Mucosa of rectum (tissue), 2 donors: ENCODE measurements around the gene MYBBP1A.

Experiments used
- H3K27ac ChIP-seq, 2 donors: one replicate each; pipeline ENCODE4 v1.7.0; 2013; ENCODE audit warnings: inconsistent platforms in 2 of 2, low read depth in 2 of 2, low read length in 2 of 2
- H3K27me3 ChIP-seq, 2 donors: one replicate each; pipeline ENCODE4 v1.7.0; 2013; ENCODE audit warnings: low read length in 2 of 2; ENCODE audit not compliant: control insufficient read depth in 2 of 2, insufficient read depth in 2 of 2
- H3K36me3 ChIP-seq, 2 donors: one replicate each; pipeline ENCODE4 v1.7.0; 2013; ENCODE audit warnings: low read length in 2 of 2; ENCODE audit not compliant: control insufficient read depth in 2 of 2, insufficient read depth in 2 of 2
- H3K4me1 ChIP-seq, 2 donors: one replicate each; pipeline ENCODE4 v1.7.0; 2013; ENCODE audit warnings: low read length in 2 of 2, mild to moderate bottlenecking in 1 of 2; ENCODE audit not compliant: control insufficient read depth in 2 of 2, insufficient read depth in 2 of 2
- H3K4me3 ChIP-seq, 2 donors: one replicate each; pipeline ENCODE4 v1.7.0; 2013; ENCODE audit warnings: low read length in 2 of 2
- H3K9ac ChIP-seq, 2 donors: one replicate each; pipeline ENCODE4 v1.7.0; 2013; ENCODE audit warnings: low read length in 2 of 2, low read depth in 1 of 2, mild to moderate bottlenecking in 1 of 2
- H3K9me3 ChIP-seq, 2 donors: one replicate each; pipeline ENCODE4 v1.7.0; 2013; ENCODE audit warnings: low read length in 2 of 2; ENCODE audit not compliant: control insufficient read depth in 2 of 2
- donor health status: healthy.
- donor health status: Normal muscosa, but diverticular disease.

The MYBBP1A gene

GRCh38 chr17:4588898-4589625 is 33.9 kb upstream of the MYBBP1A start:
- no peak overlapping the region for H3K9ac ChIP-seq
- no peak overlapping the region for H3K4me3 ChIP-seq
- H3K9me3 ChIP-seq, result no peaks in the 10 kb centered on the region
- H3K27ac ChIP-seq, result no peak overlapping the region
- peaks cover 9 to 14% of the 10 kb centered on the region in 2 donors for H3K27me3 ChIP-seq
- H3K4me1 ChIP-seq, result peaks cover 1 to 4% of the 10 kb centered on the region in 2 donors
- no peaks in the 10 kb centered on the region for H3K36me3 ChIP-seq

DNA sequence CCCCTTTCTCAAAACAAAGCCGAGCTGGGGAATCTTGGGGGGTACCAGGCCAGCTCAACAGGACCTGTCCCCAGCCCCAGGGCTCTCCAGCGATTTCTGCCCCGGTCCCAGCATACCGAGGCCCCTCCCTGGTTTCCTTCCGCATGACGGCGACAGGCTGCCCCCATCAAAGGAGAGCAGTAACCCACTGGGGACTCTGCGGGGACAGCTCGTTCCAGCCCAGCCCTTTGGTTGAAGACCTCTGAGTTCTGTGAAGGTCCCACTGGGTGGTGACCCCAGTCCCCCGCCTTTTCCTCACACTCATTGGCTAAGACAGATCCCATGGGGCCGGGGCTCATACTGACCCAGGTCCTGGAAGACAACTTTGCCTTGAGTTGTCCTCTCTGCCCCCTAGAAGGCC is 33.2 kb upstream of the MYBBP1A start:
- H3K36me3 ChIP-seq, result no peaks in the 10 kb centered on the region
- peaks cover 4 to 7% of the 10 kb centered on the region in 2 donors for H3K4me1 ChIP-seq
- no peak overlapping the region for H3K27ac ChIP-seq
- no peaks in the 10 kb centered on the region for H3K9me3 ChIP-seq
- H3K4me3 ChIP-seq, result no peak overlapping the region
- no peak overlapping the region for H3K9ac ChIP-seq
- H3K27me3 ChIP-seq, result peaks cover 16 to 19% of the 10 kb centered on the region in 2 donors

DNA sequence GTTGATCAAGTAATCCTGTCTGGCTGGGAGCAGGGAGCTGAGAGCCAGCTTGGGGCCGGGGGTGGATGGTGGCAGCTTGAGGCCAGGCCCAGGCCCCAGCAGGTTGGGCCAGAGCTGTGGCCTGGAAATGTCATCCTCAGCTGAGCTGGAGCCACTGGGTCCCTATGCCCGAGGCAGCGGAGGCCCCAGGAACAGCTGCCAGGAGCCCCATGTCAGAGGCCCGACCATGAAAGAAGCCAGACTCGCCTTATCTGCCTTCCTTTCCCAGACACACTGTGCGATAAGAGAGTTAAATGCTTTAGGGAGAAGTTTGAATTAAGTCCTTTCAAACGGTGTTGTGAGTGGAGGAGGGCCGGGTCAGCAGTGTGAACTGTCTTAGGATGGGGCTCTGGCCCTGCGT is 32.6 kb upstream of the MYBBP1A start:
- Histone ChIP-seq H3K27me3 (peaks cover 18 to 25% of the 10 kb centered on the region in 2 donors), H3K9me3 (no peaks in the 10 kb centered on the region), H3K4me3 (no peak overlapping the region), H3K36me3 (no peaks in the 10 kb centered on the region), H3K27ac (no peak overlapping the region), H3K4me1 (peaks cover 4 to 7% of the 10 kb centered on the region in 2 donors), H3K9ac (no peak overlapping the region)

DNA sequence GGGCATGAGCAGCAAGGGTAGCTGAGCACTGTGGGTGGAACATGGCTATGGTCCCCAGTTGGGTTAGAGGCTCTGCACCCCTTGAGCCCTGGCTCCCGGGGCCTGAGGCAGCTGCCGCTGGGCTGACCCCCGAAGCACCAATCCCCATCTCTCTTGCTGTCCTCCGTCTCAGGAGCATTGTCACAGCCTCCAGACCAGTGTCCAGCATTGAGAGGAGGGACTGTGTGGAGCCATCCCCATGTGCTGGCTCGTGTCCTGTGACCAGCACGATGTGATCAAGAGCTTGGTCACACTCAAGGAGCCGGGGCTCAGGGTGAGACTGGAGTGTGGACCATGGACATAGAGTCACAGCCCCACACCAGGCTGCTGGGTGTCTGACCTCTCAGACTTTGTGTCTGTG is 32.0 kb upstream of the MYBBP1A start:
- Histone ChIP-seq H3K9ac (no peak overlapping the region), H3K27ac (no peak overlapping the region), H3K27me3 (peaks cover 20 to 31% of the 10 kb centered on the region in 2 donors), H3K9me3 (no peaks in the 10 kb centered on the region), H3K36me3 (no peaks in the 10 kb centered on the region), H3K4me3 (no peak overlapping the region), H3K4me1 (peaks cover 4 to 7% of the 10 kb centered on the region in 2 donors)

DNA sequence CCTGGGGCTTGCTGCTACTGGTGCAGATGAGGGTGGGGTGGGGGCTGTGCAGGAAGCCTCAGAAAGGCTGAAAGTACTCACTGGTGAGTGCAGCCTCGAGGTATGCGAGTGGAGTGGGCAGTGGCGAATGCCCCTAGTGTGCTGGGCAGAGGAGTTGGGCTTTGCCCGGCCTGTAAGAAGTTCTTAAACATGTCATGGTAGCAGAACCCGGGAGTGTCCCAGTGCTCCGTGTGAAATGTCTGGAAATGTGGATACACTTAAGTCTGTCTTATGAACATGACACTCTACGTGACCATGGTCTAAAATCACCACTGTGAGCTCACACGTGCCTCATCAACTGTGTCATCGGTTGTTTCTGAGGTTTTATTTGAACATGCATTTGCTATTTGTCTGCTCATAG is 30.9 kb upstream of the MYBBP1A start:
- Histone ChIP-seq H3K4me3 (no peak overlapping the region), H3K9ac (no peak overlapping the region), H3K4me1 (peaks cover 4 to 7% of the 10 kb centered on the region in 2 donors), H3K27ac (no peak overlapping the region), H3K27me3 (peaks cover 31 to 37% of the 10 kb centered on the region in 2 donors), H3K36me3 (no peaks in the 10 kb centered on the region), H3K9me3 (no peaks in the 10 kb centered on the region)

DNA sequence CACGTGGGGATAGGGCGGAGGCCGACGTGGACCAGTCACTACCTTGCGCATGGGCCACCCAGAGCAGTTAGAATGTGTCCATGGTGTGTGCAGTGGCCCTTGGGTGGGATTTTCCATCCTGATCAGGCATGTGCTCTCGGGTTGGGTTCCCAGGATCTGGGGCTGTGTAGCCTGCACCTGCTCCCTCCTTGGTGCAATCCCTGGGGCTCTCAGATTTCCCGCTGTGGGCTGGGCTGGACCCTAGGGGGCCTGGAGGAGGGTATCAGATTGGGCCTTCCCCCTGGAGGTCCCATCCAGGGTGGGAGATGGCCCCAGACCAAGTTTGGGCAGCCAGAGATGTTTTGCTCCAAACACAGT is 30.4 kb upstream of the MYBBP1A start:
- Histone ChIP-seq H3K27me3 (peaks cover 32 to 37% of the 10 kb centered on the region in 2 donors), H3K4me1 (peaks cover 4 to 7% of the 10 kb centered on the region in 2 donors), H3K27ac (no peak overlapping the region), H3K4me3 (no peak overlapping the region), H3K9me3 (no peaks in the 10 kb centered on the region), H3K36me3 (no peaks in the 10 kb centered on the region), H3K9ac (no peak overlapping the region)

GRCh38 chr17:4584917-4585637 is 29.9 kb upstream of the MYBBP1A start:
- Histone ChIP-seq H3K27ac (no peak overlapping the region), H3K4me1 (peaks cover 4 to 7% of the 10 kb centered on the region in 2 donors), H3K27me3 (peaks cover 32 to 37% of the 10 kb centered on the region in 2 donors), H3K4me3 (peak overlapping the region in 1 of 2 donors; percentile 23), H3K36me3 (no peaks in the 10 kb centered on the region), H3K9ac (no peak overlapping the region), H3K9me3 (no peaks in the 10 kb centered on the region)

- Histone ChIP-seq H3K9ac (no peak within 1 kb of the TSS), H3K27ac (no peak within 1 kb of the TSS), H3K36me3 (no peaks in the 10 kb centered on the region), H3K9me3 (no peaks in the 10 kb centered on the region), H3K4me3 (peak within 1 kb of the TSS; percentile 9 to 50), H3K4me1 (peaks cover 4 to 7% of the 10 kb centered on the region in 2 donors), H3K27me3 (peaks cover 32 to 37% of the 10 kb centered on the region in 2 donors)
Observed at GRCh38 chr17:4584101-4584916, 29.1 kb upstream of the MYBBP1A start, which contains the start of gene SMTNL2. SMTNL2 (plus strand) TSS chr17:4584529; CDS start chr17:4584606, 77 bp downstream.

GRCh38 chr17:4583782-4584100 is 28.6 kb upstream of the MYBBP1A start:
- Histone ChIP-seq H3K27me3 (peaks cover 32 to 37% of the 10 kb centered on the region in 2 donors), H3K4me3 (peak overlapping the region; percentile 9 to 50), H3K4me1 (peaks cover 4 to 7% of the 10 kb centered on the region in 2 donors), H3K9me3 (no peaks in the 10 kb centered on the region), H3K27ac (no peak overlapping the region), H3K9ac (no peak overlapping the region), H3K36me3 (no peaks in the 10 kb centered on the region)

DNA sequence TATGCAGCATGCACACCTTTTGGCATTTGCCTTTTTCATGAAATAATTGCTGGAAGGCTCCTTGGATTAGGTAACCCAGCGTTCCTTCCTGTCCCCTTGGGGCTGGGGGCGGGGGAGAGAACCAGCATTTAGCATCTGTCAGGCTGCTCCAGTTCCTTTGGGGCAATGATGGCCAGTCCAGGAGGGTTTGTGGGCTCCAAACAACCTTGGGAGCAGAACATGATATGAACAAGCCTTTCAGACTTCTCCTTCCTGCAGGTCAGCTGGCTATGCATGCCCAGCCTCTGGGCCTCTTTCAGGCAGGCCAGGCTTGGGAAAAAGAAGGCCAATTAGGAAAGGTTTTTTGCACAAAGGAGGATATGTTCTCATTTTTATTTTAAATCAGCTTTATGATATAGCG is 28.0 kb upstream of the MYBBP1A start:
- no peaks in the 10 kb centered on the region for H3K9me3 ChIP-seq
- H3K9ac ChIP-seq, result no peak overlapping the region
- H3K27ac ChIP-seq, result no peak overlapping the region
- H3K36me3 ChIP-seq, result no peaks in the 10 kb centered on the region
- peaks cover 4 to 7% of the 10 kb centered on the region in 2 donors for H3K4me1 ChIP-seq
- peaks cover 32 to 37% of the 10 kb centered on the region in 2 donors for H3K27me3 ChIP-seq
- no peak overlapping the region for H3K4me3 ChIP-seq
